ENCODE data around the gene OR2T27. TPM values are rescaled to one million over a fixed set of nuclear protein-coding genes. Genes with fewer than 3 reads are reported as not detected.

OR2T27 gene
- total RNA-seq, 1 experiment from 2014 or later: not detected

- ChIA-PET CTCF (no interaction called here), RAD21 (ENCODE audit: low non-redundant PET in 1 of 2, low total read pairs in 2 of 2, uncharacterized antibody in 2 of 2, unreplicated experiment in 2 of 2) (no interaction called here), POLR2A (no interaction called here)
- ATAC-seq (no peak), DNase-seq (ENCODE audit: low read depth, low spot score) (no peak)
- no peaks in the 10 kb centered on the region for H3K36me3 ChIP-seq (ENCODE audit: control insufficient read depth in 1 of 2, insufficient read depth in 2 of 2, low read length in 2 of 2)
- no peak overlapping the region for H3K4me2 ChIP-seq (ENCODE audit: low read length)
- H3K27me3 ChIP-seq (ENCODE audit: insufficient read depth, low read length): no peaks in the 10 kb centered on the region
- H3K9ac ChIP-seq (ENCODE audit: low read length): no peak overlapping the region
- no peak overlapping the region for H3K27ac ChIP-seq (ENCODE audit: low read depth, low read length)
- H3K9me3 ChIP-seq (ENCODE audit: control insufficient read depth in 1 of 2, insufficient read depth in 1 of 2, low read depth in 1 of 2, low read length in 2 of 2): no peaks in the 10 kb centered on the region
- H4K20me1 ChIP-seq (ENCODE audit: insufficient read depth): no peaks in the 10 kb centered on the region
- no peak overlapping the region for H2AFZ ChIP-seq (ENCODE audit: low read depth, low read length, poor library complexity, severe bottlenecking)
- TF ChIP-seq REST (IDR thresholded peaks at IDR 0.05; ENCODE audit: low read depth) (no peak), TCF7L2 (IDR thresholded peaks at IDR 0.05; ENCODE audit: borderline replicate concordance, extremely low read depth, insufficient read depth, insufficient read length) (no peak), SRF (IDR thresholded peaks at IDR 0.05; ENCODE audit: low read depth) (no peak), ZBTB33 (IDR thresholded peaks at IDR 0.05; ENCODE audit: extremely low read depth, insufficient replicate concordance, low read length) (no peak), CBX3 (IDR thresholded peaks at IDR 0.05; ENCODE audit: low read depth) (no peak), RAD21 (IDR thresholded peaks at IDR 0.05; ENCODE audit: low read depth) (no peak), ZFX (IDR thresholded peaks at IDR 0.05) (no peak), SIN3A (IDR thresholded peaks at IDR 0.05; ENCODE audit: low read depth) (no peak), ELF1 (IDR thresholded peaks at IDR 0.05; ENCODE audit: borderline replicate concordance, low read depth) (no peak), EZH2phosphoT487 (IDR thresholded peaks at IDR 0.05; ENCODE audit: borderline replicate concordance) (no peak), ZNF274 (IDR thresholded peaks at IDR 0.05; ENCODE audit: low read depth, low read length) (no peak), POLR2A (IDR thresholded peaks at IDR 0.05; ENCODE audit: borderline replicate concordance, extremely low read depth, insufficient read depth, insufficient read length) (no peak), EZH2 (IDR thresholded peaks at IDR 0.05) (no peak), JUND (IDR thresholded peaks at IDR 0.05) (no peak), SP1 (IDR thresholded peaks at IDR 0.05; ENCODE audit: low read depth) (no peak), CTCF (IDR thresholded peaks at IDR 0.05 in 2 of 3, conservative IDR thresholded peaks at IDR 0.05 in 1 of 3; ENCODE audit: borderline replicate concordance in 1 of 3, insufficient read depth in 1 of 3, low read depth in 2 of 3, low read length in 2 of 3) (no peak), YY1 (IDR thresholded peaks at IDR 0.05; ENCODE audit: extremely low read depth, insufficient replicate concordance, low read depth, low read length) (no peak), CEBPB (IDR thresholded peaks at IDR 0.05; ENCODE audit: low read depth) (no peak), FOSL1 (IDR thresholded peaks at IDR 0.05; ENCODE audit: low read depth) (no peak)
- TF ChIP-seq, protein P1, sequence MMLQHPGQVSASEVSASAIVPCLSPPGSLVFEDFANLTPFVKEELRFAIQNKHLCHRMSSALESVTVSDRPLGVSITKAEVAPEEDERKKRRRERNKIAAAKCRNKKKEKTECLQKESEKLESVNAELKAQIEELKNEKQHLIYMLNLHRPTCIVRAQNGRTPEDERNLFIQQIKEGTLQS (IDR thresholded peaks at IDR 0.05): no peak
- no peaks in the 10 kb centered on the region for H3K4me1 ChIP-seq (ENCODE audit: control insufficient read depth in 1 of 2, insufficient read depth in 2 of 2, low read length in 2 of 2)
- no peaks in the 10 kb centered on the region for H3K9me2 ChIP-seq (ENCODE audit: insufficient read depth)
- intact Hi-C loops (cut with micrococcal nuclease): no loop called here
- no peaks in the 10 kb centered on the region for H3K79me2 ChIP-seq (ENCODE audit: insufficient read depth, low read length)
- H3K4me3 ChIP-seq (replicated peaks in 1 of 2; ENCODE audit: low read depth in 1 of 2, low read length in 2 of 2): no peak overlapping the region
- no TSS peak for BruUV-seq (replicated peaks)
Observed at GRCh38 chr1:248691567-248692155, 36.3 kb upstream of the OR2T27 start.

All from HCT116 (cell line).